Left hindlimb (tissue), 1 donor: ENCODE data around the gene ZNF366.

Experiments used
- DNase-seq: peaks from one replicate; pipeline ENCODE4 v3.0.0-alpha.2; 2018

The ZNF366 gene

DNA sequence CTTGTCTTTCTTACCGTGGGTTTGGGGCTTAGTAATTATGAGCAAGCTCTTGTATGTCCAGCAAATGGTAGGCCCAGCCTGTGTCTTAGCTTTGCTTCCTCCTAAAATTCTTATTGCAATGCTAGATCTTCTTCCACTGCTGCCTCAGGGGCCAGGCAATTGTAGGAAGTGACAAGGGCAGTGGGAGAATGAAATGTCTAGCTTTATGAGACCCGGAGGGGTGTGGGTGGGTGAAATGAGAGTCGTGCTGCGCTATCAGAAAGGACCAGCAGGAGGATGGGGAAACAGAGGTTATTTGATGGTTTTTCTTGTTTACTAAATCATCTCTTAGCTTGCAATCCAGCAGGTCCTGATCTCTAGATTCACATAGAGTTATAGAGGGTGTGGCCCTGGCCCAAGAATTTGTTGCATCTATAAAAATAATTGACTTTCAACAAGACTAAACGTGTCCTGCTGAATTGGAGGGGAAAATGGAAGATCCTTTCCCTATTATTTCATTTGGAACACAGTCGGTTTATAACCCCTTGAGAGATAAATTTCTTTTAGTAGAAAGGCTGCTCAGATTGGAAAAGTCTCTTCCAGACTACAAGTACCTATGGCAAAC is 43.7 kb downstream of the ZNF366 start:
- no peak for DNase-seq

DNA sequence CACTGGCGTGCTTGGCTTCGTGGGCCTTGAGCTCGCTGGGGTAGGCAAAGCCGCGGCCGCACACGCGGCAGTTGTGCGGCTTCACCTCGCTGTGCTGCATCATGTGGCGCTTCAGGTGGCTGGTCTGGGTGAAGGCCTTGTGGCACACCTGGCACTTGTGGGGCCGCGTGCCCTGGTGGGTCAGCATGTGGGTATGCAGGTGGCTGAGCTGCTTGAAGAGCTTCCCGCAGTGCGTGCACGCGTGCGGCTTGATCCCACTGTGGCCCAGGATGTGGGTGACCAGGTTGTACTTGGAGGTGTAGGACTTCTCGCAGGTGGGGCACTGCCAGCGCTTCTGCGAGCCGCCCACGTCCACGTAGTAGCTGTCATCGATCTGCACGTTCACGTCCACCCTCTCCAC is 46.8 kb downstream of the ZNF366 start:
- no peak for DNase-seq

DNA sequence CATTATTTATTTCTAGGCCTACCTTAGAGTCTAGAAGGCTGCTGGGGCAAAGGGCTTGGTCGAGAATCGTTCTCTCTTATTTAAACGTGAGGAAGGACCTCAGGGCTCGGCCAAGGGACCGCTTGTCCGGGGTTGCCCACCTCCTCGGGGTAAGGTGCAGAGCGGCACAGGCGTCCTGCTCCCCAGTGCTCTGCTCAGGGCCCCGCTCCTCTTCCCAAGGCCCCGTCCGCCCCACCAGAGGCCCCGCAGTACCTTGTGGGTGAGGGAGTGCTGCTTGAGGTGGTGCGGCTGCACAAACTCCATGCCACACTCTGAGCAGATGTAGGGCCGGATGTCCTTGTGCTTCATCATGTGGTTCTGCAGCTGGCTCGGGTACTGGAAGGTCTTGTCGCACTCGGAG is 47.3 kb downstream of the ZNF366 start:
- no peak for DNase-seq

DNA sequence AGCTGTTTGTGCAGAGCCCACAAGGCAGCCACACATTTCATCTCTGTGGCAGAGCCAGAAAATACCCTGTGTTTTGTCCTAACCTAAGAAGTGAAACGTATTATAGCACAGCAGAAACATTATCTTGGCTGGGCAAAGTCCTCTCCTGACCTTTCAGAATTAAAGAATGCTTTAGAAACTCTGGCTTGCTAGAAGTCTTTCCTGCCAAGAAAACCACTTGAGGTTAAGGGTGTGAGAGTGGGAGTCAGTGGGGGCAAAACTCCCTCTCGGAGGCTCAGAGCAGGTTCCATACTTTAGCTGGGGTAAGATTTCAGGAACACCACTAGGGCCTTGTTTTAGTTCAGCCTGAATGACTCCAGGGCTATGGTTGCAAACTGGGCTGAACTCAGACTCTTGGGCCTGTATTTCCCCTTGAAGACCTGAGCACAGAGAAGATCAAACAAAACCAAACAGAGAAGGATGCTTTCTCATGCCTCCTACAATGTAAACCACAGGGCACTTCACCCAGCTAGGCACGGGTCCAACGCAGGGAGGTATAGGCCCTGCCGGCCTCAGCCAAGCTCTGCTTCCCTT is 48.0 kb downstream of the ZNF366 start:
- no peak for DNase-seq

DNA sequence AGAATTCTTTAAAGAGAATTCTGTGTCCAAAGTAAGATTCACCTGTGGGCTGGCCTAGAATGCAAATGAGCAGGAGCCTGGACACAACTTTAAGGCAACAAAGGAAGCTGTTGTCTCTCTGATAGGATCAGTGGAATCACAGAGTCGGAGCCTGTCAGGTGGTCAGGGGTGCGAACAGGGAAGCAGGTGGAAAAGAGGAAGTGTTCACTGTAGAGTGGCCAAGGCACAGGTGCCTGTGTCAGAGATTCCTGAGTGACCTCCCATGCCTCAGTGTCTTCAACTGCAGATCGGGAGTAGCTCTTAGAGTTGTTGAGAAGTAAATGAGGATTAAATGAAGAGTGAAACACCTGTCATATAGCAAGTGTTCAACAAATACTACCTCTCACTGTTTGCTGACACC is 48.8 kb downstream of the ZNF366 start:
- DNase-seq, result no peak

DNA sequence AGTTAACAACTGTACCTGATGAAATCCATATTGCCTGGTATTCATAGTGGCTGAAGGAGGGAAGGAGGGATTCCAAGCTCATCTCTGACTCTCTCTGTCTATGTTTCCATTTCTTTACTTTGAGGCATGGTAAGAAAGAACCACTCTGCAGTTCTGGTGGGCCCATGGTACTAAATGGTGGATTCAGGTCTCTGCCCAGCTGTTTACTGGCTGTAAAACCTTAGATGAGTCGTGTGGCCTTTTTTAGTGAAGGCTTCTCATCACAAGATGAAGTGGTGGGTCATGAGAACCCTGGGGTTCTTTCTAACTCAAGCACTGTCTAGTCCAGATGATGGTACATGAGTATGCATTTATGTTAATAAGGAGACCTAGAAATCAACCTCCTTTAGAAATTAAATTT is 49.7 kb downstream of the ZNF366 start:
- DNase-seq, result no peak

DNA sequence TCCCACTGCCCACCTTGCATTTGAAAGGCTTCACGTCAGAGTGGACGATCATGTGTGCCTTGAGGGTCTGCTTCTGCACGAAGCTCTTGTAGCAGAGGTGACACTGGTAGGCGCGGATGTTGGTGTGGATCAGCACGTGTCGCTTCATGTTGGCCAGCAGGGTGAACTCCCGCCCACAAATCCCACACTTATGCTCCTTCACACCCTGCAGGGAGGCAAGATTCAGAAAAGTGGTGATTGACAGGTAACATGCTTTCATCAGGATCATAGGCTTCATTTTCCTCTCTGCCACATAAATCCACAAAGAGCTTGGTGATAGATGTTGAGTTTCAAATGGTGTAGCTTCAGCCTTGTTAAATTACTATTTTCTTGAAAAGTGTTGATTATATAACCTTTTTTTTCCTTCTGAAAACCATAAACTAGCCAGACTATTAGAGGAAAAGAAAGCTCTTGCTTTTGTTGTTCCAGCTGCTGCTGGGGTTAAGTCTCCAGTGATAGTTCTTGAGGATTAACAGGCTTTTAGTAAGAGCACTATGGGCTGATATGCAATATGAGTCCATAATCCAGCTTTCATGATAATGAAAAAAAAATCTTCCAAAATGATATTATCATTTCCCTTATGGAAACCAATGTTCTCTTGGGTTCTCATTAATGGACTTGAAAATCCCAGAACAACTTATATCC is 50.7 kb downstream of the ZNF366 start:
- DNase-seq, result no peak

DNA sequence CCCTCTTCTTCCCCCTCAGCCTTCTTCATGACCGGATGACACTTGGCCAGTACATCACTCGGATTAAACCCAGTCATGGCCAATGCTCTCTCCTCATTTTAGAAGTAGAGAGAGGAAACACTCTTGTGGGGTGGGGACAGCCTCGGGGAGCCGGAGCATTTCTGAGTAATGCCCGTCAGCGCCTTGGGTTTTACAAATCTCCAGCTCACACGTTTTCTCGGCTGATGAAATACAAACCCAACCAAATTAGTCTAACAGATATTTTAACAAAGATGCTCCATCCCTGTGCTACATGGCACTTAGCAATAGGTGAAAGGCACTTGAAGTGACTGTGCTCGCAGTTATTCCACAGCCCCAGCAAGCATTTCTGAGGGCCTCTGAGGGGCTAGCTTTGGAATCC is 51.7 kb downstream of the ZNF366 start:
- DNase-seq, result no peak

DNA sequence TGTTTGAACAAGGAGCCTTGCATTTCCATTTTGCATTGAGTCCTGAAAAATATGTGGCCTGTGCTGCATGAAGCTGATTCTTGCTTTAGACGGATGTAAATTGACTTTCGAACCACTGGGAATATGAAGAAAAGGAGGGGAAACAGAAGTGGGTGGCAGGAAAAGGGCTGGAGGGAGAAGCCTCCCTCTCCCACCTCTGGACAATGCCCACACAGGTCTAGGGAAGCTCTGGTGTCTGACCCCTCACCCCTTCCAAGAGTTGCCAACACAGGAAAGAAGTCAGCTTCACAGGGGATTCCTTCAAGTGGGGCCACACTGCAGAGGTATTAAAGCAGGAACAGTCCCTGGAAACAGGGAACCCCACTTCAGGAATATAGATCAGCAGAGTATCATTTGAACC is 52.2 kb downstream of the ZNF366 start:
- no peak for DNase-seq

DNA sequence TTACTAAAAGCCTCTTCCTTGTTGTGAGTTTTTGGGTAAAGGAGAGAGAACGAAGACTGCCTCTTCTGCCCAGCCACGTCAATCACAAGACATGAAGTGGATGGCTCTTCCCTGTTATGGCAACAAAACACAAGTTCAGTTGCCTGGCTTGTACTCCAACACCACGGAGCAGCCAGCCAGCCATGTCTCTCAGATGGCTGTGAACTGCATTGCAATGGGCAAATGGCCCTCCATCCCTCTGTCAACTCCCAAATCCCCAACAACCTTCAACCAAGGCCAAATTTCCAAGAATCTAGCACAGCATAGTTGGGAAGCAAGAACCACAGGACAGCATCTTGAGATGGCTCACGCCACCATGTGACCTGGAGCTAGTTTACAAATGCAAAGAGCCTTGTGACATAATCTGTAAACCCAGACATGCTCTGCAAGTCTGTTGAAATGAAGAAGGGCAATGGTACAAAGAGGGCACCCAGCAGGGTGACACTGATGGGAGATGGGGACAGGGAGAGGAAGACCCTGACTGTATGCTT is 53.9 kb downstream of the ZNF366 start:
- peak; percentile 63 for DNase-seq

DNA sequence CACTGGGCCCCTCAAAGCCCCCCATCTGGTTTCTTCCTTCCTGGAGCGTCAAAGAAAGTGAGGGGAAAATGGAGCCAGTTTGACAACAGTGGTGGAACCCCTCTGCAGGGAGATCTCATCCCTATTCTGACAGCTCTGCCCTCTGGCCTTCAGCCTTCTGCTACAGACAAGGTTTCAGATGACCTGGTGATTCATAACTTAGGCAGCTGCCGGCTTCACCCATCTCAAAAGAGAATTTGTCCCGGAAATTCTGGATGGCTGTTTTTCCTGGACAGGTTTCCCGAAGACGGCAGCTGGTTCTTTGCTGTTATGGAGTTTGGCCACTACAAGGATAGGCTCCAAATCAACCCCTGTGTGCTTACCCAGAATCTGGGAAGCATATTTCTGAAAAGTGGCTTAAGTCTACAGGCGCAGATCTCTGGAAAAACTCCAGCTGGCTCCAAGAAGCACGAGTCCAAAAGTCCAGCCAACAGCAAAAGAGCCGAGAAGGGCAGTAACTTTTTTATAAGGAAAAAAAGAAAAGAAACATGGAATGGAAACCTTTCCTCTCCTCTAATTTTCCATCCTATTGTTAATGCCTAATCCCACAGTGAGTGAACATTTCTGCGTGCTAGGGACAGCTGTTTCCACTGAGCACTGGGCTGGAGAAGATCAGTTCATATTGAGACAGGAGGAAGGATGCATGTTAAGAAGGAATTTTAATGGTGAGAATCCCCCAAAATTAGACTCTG is 54.5 kb downstream of the ZNF366 start:
- DNase-seq, result peak; percentile 91

DNA sequence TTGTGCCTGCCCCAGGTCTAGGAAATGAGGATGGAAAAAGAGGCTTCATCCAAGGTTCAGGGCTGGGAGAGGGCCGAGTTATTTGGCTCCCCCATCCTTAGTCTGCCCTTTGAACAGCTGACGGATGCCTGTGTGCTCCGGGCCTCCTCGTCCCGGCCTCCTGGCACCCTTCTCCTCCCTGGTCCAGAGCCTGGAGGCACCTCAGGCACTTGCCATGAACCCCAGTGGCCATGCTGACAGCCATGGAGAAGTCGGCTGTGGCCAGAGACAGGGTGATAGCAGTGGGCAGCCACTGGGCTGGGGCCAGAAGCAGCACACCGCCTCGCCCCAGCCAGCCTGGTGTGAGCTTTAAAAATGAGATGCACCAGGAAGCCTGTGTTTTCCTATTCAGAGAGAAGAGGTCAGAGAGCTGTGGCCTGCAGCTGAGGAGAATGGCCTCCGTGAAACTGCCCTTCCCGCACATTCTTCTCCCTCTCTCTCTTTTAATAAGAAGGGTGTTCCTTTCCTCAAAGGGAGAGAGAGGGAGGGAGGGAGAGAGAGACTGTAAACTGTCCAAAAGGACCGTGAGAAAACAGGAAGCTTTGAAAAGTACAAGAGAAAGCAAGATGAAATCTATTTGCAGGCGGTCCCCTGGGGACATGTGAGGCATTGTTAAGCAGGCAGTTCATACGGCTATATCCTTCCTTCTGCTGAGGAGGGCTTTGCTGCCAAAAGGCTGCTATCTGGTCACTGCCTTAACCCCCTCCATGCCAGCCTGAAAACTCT is 55.3 kb downstream of the ZNF366 start:
- peak; percentile 89 for DNase-seq

DNA sequence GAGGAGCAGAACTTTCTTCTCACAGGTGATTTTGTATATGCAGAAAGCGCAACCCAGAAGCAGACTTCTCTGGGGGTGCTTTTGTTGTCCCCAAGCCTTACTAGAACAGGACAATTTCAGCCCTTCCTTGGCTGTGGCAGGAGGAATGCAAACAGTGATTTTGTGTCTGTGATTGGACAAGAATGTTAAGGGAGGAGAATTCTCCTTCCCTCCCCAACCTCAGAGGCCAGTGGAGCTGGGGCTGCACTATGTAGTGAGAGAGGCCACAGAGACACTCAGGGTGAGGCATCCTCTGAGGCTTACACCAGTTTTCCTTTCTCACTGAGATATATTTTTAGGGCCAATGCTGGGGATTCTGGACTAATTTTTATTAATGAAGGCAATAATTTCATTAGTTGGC is 58.8 kb downstream of the ZNF366 start:
- DNase-seq, result no peak

DNA sequence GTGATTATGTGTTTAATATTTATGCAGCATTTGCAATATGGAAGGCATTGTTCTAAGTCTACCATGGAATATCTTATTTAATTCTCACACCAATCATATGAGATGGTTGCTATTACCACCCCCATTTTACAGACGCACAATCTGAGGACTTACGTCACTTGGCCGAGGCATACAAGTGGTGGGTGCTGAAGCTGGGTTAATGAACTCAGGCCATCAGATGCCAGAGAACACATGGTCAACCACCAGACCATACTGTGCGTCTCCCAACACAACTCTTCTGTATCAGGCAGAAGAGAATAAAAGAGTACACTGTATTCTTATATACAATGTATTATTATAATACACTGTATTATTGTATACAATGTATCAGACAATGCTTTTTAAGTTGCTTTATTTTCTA is 59.5 kb downstream of the ZNF366 start:
- DNase-seq, result no peak

DNA sequence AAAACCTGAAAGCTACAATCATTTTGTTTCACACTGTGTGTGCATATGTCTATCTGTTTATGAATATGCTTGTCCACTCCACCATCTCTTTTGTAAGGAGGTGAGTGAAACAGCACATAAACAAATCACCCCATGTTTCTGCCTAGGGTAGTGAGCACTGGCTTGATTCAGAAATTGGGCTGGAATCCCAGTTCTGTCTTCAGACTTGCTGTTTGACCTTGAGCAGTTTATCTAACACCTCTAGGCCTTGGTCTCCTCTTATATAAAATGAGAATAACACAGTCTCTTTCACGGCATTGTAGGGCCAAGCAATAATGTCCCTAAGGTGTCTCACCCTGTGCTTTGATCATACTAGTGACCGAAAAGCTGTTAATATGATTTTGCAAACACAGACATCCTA is 61.2 kb downstream of the ZNF366 start:
- DNase-seq, result no peak

DNA sequence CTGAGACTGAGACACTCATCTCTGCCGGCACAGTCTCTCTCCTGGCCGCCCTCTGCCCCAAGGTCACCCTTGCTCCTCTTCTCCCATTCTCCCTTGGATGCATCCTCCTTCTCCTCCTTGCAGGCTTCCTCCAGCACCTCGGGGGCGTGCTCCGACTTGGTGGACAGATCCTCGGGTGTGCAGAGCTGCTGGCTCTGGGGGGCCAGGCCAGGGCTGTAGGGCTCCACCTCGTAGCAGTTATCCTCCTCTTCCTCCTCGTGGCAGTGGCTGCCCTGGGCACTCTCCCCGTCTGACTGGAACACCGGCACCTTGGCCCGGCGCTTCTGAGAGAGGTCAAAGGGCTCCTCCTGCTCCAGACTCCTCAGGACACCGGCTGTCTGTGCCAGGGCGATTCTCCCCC is 63.3 kb downstream of the ZNF366 start:
- DNase-seq, result no peak

DNA sequence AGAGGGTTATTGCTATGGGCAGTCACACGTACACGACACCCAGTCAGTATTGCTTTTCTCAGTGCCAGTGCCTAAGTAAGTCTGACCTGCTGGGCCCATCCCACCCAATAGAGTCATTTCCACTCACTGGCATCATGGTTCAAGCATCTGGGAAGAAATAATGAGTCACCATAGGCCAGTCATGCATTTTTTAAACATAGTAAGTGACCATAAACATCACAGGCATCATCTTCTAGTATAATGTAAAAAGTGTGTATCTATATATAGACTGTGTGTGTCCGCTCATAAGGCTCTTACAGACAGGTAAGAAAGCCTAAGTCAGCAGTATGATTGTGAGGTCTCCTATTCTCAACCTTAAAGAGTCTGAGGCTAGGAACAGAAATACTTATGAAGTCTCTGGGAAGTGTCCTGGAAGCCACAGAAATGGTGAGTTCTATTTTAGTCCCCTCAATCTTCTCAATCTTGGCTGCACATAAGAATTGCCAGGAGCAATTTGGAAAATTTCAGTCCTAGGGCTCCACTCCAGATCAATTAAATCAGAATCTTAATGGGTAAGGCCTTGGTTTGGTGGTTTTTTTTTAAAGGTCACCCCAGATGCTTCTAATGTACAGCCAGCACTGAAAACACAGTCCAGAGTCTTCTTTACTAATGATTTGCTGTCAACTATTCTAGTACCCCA is 65.2 kb downstream of the ZNF366 start:
- no peak for DNase-seq

DNA sequence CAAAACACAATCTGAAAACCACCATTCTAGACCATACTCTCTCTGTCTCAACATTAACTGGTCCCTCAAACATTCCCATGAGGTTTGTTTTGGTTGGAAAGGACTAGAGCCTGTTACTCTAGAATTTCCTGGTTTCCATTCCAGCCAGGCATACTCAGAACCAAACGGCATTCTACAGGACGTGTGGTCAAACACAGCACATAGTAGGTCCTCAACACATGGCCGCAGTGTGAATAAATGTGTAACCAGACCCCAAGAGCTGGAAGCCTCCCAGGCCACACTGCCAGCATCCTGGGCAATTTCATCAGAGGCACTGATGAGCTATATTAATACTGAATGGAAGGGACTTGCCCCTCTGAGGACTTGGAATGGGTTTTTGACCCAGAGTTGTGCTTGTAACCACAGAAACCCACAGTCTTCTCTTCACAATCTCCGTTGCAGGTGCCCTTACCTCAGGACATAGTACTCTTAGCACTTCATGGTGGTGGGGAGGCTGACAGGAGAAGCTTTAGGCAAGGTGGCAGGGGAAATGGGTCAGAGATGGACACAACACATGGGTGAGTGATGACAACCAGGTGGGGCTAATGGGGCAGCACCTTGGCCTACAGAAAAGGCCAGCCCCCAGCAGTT is 66.0 kb downstream of the ZNF366 start:
- DNase-seq, result no peak

DNA sequence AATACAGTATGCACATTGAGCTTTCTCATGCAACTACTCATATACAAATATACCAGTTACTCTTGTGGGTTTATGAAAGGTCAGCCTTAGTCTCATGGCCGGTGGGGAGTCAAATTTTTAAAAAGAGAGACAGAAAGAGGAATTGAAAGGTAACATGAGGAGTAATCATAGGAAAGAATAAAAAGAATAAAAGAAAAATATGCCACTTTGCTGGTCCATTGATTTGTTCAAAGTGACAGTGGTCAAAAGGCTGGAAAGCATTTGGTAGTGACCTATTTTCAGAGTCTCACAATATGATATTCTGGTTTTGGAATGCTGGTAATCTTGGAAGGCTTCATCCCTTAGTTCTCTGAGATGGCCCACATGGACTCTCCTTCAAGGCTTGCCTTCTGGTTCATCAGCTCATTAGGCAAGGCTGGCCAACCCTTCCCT is 67.0 kb downstream of the ZNF366 start:
- DNase-seq, result no peak

DNA sequence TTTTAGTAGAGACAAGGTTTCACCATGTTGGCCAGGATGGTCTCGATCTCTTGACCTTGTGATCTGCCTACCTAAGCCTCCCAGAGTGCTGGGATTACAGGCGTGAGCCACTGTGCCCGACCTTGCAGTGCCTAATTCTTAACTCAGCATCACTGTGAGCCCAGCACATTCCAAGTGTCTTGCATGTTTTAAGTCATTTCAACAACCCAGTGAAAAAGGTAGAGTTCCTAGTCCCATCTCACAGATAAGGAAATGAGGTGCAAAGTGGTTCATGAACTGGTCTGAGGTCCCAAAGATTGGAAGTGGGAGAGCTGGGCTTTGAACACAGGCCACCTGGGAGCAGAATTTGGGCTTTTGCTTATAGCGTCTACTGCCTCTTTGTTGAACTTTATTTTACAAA is 68.0 kb downstream of the ZNF366 start:
- no peak for DNase-seq

DNA sequence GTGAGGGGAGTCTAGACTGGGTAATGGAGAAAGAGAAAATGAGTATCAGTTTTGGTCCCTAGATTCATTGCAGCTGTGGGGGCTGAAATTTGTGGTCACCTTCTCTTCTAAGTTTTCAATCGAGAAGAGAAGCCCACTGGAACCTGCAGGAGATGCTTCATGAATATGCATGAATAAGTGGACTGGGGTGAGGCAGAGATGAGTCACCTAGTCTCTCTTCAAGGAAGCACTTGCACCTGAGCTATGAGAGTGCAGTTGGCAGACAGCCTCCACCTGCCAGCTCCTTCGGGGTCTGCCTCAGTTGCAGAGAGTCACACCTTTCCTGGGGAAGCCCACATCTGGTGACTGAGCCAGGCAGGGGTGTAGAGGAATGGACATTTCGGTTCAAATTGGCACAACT is 69.1 kb downstream of the ZNF366 start:
- DNase-seq, result no peak
